GM21515 (cell line): ENCODE data around the gene TACSTD2.
"Not testable (repeated sequence)": the region's sequence is repeated elsewhere in the genome, so short reads cannot be mapped to it uniquely, and the experiment has no call there.

Source experiments
- ATAC-seq: cut with Tn5 transposase; IDR thresholded peaks from one replicate; pipeline ENCODE4 v1.9.1; 2021; ENCODE audit not compliant: unreplicated experiment

The TACSTD2 gene, protein sequence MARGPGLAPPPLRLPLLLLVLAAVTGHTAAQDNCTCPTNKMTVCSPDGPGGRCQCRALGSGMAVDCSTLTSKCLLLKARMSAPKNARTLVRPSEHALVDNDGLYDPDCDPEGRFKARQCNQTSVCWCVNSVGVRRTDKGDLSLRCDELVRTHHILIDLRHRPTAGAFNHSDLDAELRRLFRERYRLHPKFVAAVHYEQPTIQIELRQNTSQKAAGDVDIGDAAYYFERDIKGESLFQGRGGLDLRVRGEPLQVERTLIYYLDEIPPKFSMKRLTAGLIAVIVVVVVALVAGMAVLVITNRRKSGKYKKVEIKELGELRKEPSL

DNA sequence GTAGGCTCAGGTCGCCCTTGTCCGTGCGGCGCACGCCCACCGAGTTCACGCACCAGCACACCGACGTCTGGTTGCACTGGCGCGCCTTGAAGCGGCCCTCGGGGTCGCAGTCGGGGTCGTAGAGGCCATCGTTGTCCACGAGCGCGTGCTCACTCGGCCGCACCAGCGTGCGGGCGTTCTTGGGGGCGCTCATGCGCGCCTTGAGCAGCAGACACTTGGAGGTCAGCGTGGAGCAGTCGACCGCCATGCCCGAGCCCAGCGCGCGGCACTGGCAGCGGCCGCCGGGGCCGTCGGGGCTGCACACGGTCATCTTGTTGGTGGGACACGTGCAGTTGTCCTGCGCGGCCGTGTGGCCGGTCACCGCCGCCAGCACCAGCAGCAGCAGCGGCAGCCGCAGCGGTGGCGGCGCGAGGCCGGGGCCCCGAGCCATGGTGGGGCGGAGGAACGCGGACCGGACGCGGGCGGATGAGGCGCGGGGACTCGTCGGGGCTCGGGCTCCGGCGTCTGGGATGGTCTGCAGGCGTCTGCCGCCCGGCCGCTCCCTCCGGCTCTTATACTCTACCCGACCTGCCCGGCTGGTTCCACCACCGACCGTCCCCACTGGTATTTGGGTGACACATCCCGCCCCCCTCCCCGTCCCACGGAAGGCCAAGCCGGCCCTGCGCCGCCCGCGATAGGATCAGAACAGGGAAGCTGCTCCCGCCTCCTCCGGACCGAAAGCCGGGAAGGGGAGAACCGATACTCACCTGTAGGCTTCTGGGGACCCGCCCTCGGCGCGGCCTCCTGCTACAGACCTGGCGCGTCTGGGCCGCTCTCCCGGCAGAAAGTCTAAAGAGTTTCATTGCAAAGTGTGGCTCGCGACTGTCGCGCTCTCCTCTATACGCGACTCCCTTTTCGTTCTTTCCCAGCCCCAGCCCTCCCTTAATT lies at the start of gene TACSTD2:
TACSTD2 (minus strand) TSS at position 526 of the 927 bp plus-strand sequence; CDS start at position 430, 96 bp downstream.
- no peak for ATAC-seq

DNA sequence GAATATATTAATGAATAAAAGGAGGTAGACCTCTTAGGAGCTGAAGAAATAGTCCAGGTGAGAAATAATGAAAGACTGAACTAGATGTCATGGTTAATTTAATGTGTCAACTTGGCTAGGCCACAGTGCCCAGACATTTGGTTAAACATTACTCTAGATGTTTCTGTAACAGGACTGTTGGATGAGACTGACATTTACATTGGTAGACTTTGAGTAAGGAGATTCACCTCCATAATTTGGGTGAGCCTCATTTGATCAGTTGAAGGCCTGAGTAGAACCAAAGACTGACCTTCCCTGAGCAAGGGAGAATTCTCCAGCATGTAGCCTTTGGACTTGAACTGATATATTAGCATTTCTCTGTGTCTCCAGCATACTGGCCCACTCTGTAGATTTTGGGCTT lies 49.2 kb upstream of the TACSTD2 start:
- ATAC-seq: no peak

DNA sequence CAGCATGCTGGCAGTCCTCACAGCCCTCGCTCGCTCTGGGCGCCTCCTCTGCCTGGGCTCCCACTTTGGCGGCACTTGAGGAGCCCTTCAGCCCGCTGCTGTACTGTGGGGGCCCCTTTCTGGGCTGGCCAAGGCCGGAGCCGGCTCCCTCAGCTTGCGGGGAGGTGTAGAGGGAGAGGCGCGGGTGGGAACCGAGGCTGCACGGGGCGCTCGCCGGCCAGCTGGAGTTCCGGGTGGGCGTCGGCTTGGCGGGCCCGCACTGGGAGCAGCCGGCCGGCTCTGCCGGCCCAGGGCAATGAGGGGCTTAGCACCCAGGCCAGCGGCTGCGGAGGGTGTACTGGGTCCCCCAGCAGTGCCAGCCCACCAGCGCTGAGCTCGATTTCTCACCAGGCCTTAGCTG lies 46.2 kb upstream of the TACSTD2 start:
- ATAC-seq: not testable (repeated sequence)

DNA sequence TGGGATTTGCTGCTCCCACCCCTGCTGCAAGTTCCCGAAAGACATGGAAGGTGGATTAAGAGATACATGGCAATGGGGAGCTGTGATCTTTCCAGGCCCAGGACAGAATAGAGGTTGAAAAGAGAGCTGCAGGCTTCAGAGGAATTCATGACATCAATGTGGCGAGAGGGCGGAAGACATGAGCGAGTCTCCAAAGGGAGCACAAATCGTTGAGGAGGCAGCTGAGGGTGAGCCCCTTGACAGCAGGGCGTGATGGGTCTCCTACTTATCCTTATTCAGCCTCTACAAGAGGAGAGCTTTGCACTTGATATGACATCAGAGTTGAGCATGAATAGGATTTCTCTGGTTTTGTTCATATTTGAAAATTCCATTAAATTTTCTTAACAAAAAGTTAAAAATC lies 45.5 kb upstream of the TACSTD2 start:
- no peak for ATAC-seq

DNA sequence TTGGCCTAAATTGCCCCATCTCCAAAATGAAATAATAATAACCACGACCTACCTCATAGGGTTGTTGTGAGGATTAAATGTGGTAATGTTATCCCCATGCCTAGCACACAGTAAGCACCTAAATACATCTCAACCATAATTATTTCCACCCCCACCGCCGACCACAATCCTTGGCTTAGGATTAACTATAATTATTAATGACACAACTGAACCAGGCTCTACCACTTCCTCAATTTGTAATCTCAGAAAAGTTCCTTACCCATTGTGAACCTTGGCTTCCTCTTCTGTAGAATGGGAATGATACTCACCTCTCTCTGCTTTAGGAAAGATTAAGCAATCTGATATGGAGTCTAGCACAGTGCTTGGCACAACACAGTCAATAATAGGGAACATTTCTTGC lies 44.3 kb upstream of the TACSTD2 start:
- ATAC-seq: no peak

DNA sequence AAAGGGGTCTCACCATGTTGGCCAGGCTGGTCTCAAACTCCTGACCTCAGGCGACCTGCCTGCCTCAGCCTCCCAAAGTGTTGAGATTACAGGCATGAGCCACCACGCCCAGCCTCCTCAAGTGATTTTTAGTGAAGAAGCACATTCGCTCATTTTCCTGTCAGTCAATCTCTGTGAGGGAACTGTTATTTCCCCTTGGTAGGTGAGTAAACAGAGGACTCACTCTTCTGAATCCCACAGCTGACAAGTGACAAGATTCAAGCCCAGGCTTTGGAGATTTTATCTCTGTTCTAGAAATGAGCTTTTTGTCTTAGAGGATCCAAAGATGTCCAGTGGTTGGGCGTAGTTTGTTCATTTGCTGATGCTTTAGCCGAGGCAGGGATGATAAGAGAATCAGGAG lies 43.9 kb upstream of the TACSTD2 start:
- ATAC-seq: no peak

DNA sequence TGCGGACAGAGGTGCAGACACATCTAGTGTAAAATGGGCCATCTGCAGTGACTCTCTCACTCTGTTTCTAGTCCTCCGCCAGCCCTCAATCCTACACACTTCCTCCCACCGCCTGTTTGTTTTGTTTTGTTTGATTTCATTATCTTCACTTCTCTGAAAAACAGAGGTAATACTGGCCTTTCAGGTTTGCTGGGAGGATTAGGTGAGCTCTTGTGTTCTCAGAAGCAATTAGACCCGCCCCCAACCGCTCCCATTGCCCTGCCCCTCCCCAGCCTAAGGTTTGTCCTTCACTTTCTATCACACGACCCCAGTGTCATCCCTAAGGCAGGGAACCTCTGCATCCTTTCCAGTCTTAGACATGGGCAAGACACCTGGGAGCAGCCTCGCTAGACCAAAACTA lies 43.2 kb upstream of the TACSTD2 start:
- ATAC-seq: no peak

DNA sequence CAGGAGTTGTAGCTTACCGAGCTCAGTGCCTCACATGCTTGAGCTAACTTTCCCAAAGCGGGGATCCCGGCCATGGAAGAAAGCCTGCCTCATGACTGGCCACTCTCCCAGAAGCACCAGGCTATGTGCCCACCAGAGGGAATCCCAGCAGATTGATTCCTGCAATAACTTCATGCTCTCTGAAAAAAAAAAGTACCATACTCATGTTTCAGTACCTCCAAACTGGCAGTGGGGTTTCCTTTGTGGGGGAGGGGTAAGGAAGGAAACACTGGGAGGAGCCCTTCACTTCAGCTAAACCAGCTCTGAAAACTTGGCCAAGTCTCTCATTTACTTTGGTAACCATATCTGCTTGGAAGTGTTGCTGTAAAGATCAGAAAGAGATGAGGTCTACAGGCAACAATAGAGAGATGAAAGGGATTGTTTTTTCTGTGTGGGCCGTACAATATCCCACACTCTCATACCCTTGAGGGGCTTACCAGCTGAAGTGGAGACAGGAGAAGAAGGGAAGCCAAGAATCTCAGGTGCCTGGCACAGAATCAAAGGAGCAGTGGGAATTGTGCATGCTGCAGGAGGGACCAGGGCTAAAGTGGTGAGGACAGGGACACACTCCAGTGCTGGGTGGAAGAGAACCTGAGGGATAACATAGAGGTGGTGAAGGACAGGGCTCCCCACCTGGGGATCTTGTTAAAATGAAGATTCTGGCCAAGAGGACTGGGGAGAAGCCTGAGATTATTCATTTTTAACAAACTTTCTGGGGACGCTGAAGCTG lies 42.4 kb upstream of the TACSTD2 start:
- ATAC-seq: no peak

DNA sequence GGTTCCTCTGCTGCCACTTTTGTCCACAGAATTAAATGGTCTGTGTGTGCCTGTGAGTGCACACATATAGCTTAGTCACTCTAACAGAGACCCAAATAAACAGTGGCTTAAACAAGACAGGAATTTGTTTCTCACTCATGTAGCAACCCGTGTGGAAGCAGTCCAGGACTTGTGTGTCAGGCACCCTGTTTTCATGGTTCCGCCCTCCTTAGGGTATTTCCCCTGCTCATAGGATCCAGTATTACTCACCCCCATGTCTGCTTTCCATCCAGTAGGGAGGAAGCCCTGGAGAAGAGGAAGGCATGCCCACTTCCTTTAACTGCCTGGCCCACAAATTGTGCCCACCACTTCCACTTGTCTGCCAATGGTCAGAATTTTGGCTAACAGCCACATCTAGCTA lies 41.3 kb upstream of the TACSTD2 start:
- no peak for ATAC-seq

DNA sequence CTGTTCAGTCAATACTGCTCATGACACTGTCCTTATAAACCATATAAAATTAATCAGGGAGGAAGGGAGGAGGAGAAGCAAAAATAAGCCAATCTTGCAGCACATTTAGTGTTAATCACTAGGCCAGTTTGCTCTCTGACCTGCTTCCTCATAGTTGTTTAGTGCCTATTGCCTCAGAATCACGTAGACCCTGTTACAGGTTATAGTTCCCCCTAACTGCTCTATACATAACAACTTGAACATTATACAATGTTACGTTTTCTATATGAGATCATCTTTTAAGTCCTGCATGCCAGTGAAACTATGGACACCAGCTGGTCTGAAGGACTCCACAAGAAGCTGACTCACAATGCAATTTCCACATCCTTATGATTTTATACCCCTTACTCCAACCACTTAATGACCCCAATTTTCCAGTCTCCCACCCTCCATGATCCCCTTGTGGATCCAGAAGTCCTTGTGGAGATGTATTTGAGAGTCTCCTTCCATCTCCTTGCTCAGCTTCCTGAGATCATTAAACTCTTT lies 34.9 kb upstream of the TACSTD2 start:
- ATAC-seq: no peak

DNA sequence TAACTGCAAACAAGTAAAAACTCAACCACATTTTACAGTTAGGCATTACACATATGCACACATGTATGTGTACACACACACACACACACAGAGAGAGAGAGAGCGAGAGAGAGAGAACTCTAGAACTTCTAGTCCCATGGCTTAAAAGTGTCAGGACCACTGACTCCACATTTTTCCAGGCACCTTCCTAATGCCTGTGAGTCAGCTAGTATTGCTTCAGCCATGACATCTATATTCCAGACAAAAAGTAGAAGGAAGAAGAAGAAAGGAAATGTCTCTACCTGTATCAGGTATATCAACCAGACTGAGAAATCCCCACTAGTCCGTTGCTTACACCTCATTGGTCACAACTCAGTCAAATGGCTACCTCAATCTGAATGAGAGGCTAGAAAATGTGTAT lies 31.9 kb upstream of the TACSTD2 start:
- no peak for ATAC-seq

DNA sequence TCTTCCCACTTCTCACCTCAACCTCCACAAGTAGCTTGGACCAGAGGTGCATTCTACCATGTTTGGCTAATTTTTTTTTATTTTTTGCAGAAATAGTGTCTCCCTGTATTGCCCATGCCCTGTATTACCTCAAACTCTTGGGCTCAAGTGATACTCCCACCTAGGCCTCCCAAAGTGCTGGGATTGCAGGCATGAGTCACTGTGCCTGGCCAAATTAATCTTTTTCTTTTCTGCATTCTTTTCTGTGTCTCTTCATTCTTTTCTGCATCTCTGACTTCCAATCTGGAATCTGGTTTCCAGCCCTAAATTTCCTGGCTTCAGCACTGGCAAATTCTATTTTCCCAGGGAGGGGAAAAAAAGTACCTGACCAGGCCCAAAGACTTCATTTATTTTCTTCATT lies 31.2 kb upstream of the TACSTD2 start:
- ATAC-seq: no peak

DNA sequence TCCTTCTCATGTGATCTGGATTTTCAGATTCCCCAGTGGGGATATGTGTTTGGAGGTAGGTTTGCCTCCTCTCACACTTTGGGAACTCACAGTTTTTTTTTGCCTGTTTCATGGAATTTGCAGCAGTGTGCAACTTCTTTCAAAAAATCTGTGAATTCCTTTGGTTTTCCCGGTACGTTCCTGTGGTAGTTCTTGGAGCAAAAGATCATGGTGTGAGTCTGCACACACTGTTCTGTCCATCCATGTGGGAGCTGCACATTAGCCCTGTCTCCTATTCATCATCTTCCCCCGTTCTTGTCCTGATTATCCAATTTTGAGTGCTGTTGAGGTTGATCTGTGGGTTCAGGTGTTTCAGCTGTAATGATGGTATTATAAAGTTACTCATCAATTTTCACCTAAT lies 30.3 kb upstream of the TACSTD2 start:
- ATAC-seq: no peak

DNA sequence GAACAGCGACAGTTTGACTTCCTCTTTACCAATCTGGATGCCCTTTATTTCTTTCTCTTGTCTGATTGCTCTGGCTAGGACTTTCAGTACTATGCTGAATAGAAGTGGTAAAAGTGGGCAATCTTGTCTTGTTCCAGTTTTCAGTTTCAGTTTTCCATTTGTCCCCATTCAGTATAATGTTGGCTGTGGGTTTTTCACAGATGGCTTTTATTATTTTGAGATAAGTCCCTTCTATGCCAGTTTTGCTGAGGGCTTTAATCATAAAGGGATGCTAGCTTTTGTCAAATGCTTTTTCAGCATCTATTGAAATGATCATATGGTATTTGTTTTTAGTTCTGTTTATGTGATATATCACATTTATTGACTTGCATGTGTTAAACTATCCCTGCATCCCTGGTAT lies 24.9 kb upstream of the TACSTD2 start:
- not testable (repeated sequence) for ATAC-seq

DNA sequence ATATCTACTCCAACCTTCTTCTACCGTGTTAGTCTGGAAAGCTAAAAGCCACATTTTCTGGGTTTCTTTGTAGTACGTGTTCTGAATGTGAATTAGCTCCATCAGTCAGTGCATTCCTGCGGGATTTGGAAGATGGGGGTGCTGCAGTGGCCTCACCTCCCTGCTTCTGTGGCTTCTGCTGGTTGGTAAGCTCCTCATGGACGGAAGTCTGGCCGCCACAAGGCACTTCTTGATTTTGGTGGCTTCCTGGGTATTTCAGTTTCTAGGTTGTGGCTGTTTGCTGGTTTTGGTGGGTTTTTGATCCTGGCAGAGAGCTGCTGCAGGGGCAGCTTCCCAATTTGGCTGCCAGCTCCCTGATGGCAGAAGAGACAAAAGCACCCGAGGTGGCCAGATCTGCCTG lies 20.9 kb upstream of the TACSTD2 start:
- no peak for ATAC-seq

DNA sequence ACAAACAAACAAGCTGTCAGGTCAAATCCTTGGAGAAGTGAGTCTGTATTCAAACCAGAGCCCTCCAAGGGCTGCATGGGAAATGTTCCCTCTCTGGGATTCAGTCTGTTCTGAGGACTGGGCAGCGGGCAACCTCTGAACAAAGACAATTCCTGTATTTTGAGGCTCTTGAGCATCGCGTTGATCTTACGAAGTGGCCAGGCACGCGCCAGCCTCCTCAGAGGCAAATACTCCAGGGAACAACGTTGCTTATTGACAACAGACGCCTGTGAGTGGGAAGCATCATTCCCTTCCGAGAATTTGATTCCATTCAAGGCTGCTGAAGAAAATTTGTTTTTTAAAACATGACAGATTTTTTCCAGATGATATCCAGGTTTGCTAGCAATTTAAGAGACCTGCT lies 20.0 kb upstream of the TACSTD2 start:
- no peak for ATAC-seq

DNA sequence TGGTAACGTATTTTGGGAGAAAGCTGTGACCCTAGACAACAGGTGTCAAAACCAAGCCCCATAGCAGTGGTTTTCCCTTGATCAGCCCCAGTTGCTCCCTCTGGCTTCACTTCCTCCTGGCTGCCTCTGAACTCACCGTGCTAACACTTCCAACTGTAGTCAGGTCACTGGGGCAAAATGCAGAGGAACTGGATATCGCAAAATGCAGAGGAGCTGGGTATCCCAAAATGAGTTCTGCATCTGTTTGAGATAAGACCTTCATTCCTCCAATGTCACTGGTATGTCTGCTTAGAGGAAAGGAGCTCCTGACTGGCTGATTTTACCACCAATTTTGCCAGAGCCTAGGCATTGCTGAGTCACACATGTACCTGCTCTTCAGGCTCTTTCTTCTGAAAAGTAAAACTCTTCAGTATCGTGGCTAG lies 19.6 kb upstream of the TACSTD2 start:
- ATAC-seq: no peak

DNA sequence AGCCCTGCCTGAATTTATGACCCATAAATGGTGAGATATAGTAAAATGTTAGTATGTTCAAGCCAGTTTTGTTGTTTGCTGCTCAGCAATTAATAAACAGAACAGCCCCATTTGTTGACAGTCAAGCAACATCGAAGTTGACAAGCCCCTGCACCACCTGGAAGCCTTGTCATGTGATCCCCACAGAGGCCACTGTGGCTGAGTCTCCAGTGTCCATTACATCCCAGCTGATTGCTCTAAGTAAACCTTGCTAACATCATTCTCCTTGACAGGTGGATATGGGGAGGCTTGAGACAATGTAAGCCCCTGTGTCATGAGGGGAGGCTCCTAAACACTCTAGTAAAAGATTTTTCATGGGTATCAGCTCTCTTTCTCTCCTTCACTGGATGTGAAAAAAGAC lies 17.5 kb upstream of the TACSTD2 start:
- no peak for ATAC-seq

DNA sequence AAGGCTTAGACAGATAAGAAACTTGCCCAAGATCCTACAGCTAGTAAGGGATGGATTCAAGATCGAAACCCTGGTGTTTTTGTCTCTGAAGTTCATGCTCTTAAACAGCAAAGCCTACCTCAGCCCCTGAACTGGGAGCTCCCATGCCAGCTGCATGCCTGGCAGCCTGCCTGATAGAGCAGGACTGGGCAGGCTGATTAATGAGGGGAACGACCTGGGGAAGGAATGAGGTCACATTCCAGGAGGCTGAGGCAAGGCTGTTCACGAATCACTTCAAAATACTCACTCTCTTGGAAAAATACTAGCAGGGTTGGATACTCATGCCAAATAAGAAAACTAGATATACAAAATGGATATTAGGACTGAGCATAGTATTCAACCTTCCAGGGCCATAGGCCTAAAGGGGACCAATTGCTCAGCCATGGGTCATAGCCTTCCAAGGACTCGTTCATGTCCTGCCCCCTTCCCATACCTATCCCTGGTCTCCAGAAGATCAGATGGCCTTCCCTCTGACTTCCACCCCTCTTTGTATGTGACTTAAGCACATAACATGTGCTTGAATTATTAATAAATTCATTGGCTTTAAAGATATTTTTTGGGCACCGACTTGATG lies 15.6 kb upstream of the TACSTD2 start:
- ATAC-seq: no peak

DNA sequence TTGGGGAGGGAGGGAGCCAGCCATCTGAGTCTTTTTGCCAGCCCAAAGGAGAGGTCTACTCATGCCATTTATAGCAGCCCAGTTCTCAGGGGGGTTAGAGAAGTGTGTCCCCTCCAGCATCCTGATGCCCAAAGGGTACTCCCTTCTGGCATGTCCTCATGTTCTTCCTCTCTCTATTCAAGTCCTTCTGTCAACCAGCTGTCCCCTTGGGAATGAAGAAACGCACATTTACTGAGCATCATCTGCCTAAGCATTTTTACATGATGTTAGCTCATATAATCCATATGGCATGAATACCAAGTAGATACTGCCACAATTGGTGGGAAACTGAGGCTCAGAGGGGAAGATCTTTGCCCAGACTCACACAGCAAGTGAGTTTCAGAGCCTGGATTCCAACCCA lies 14.8 kb upstream of the TACSTD2 start:
- no peak for ATAC-seq

DNA sequence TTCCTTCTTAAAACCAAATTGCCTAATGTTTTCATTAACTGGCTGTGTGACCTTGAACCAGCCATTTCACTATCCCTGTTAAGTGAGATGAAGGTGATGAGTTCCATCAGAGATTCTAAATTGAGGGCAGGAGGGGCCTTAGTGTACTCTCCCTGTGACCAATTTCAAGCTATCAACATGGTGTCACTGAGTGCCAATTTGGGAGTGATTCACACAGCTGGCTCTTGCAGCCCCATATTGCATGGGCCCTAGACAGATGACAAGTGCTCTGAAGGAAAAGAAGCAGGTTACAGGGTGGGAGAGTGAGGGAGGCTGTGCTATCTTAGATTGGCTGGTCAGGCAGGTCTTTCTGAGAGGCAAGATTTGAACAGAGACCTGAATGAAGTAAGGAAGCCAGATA lies 13.0 kb upstream of the TACSTD2 start:
- no peak for ATAC-seq
